ENCODE measurements around the gene RPL36.

GRCh38 chr19:5693195-5694166 is 3.4 kb downstream of the RPL36 start:
- TF ChIP-seq CTCF (IDR thresholded peaks at IDR 0.05 in 4 of 5, conservative IDR thresholded peaks at IDR 0.05 in 1 of 5) (no peak), POLR2A (IDR thresholded peaks at IDR 0.05) (no peak)

Data from gastrocnemius medialis (tissue), 4 donors.